KOPT-K1 (cell line): Measurements from ENCODE around the gene DYNLL2.
"Not testable (repeated sequence)": the region's sequence is repeated elsewhere in the genome, so short reads cannot be mapped to it uniquely, and the experiment has no call there.

Source experiments
- H3K27ac ChIP-seq: fragments of 200-600 bp; sonication (generic); 2 replicates; pipeline ENCODE4 v1.5.1; 2016; ENCODE audit warnings: antibody characterized with exemption, mild to moderate bottlenecking, low read depth, low read length; ENCODE audit not compliant: poor library complexity, severe bottlenecking
- H3K36me3 ChIP-seq: fragments of 200-600 bp; sonication (generic); 2 replicates; pipeline ENCODE4 v1.5.1; 2017; ENCODE audit warnings: antibody characterized with exemption, mild to moderate bottlenecking, low read length, moderate library complexity; ENCODE audit not compliant: insufficient read depth
- H3K9me3 ChIP-seq: fragments of 200-600 bp; sonication (generic); 2 replicates; pipeline ENCODE4 v1.5.1; 2017; ENCODE audit warnings: antibody characterized with exemption, low read length, mild to moderate bottlenecking; ENCODE audit not compliant: insufficient read depth, poor library complexity, severe bottlenecking

DYNLL2 gene

GRCh38 chr17:58056476-58056875 lies 26.7 kb upstream of the DYNLL2 start:
- Histone ChIP-seq H3K36me3 (no peaks in the 10 kb centered on the region), H3K27ac (no peak overlapping the region), H3K9me3 (no peaks in the 10 kb centered on the region)

- Histone ChIP-seq H3K27ac (no peak overlapping the region), H3K36me3 (no peaks in the 10 kb centered on the region), H3K9me3 (no peaks in the 10 kb centered on the region)
Observed at GRCh38 chr17:58059141-58059540, 24.1 kb upstream of the DYNLL2 start.

GRCh38 chr17:58060596-58061191 lies 22.5 kb upstream of the DYNLL2 start:
- Histone ChIP-seq H3K9me3 (no peaks in the 10 kb centered on the region), H3K36me3 (no peaks in the 10 kb centered on the region), H3K27ac (no peak overlapping the region)

GRCh38 chr17:58061672-58062071 lies 21.5 kb upstream of the DYNLL2 start:
- Histone ChIP-seq H3K9me3 (no peaks in the 10 kb centered on the region), H3K27ac (no peak overlapping the region), H3K36me3 (no peaks in the 10 kb centered on the region)

- Histone ChIP-seq H3K36me3 (no peaks in the 10 kb centered on the region), H3K9me3 (no peaks in the 10 kb centered on the region), H3K27ac (no peak overlapping the region)
Observed at GRCh38 chr17:58065238-58065637, 18.0 kb upstream of the DYNLL2 start.

GRCh38 chr17:58066401-58066800 lies 16.8 kb upstream of the DYNLL2 start:
- no peaks in the 10 kb centered on the region for H3K9me3 ChIP-seq
- no peaks in the 10 kb centered on the region for H3K36me3 ChIP-seq
- no peak overlapping the region for H3K27ac ChIP-seq

GRCh38 chr17:58072862-58073261 lies 10.4 kb upstream of the DYNLL2 start:
- no peak overlapping the region for H3K27ac ChIP-seq

GRCh38 chr17:58073266-58073665 lies 10.0 kb upstream of the DYNLL2 start:
- not testable (repeated sequence) for H3K9me3 ChIP-seq, H3K36me3 ChIP-seq, H3K27ac ChIP-seq

More at GRCh38 chr17:58072862-58073261, 10.4 kb upstream of the DYNLL2 start:
- H3K9me3 ChIP-seq, result no peaks in the 10 kb centered on the region
- H3K36me3 ChIP-seq, result no peaks in the 10 kb centered on the region

- H3K27ac ChIP-seq, H3K36me3 ChIP-seq, H3K9me3 ChIP-seq: not testable (repeated sequence)
Observed at GRCh38 chr17:58074406-58074805, 8.8 kb upstream of the DYNLL2 start.

- Histone ChIP-seq H3K9me3 (no peaks in the 10 kb centered on the region), H3K27ac (no peak overlapping the region), H3K36me3 (no peaks in the 10 kb centered on the region)
Observed at GRCh38 chr17:58079300-58080033, 3.8 kb upstream of the DYNLL2 start.

- no peaks in the 10 kb centered on the region for H3K9me3 ChIP-seq
- peaks cover 21% of the 10 kb centered on the region for H3K36me3 ChIP-seq
Observed at GRCh38 chr17:58081646-58082340, 1.4 kb upstream of the DYNLL2 start.

GRCh38 chr17:58082341-58082869 lies 814 bp upstream of the DYNLL2 start:
- Histone ChIP-seq H3K36me3 (peaks cover 27% of the 10 kb centered on the region), H3K9me3 (no peaks in the 10 kb centered on the region), H3K27ac (peak overlapping the region; percentile 80)

More at GRCh38 chr17:58081646-58082340, 1.4 kb upstream of the DYNLL2 start:
- no peak overlapping the region for H3K27ac ChIP-seq

GRCh38 chr17:58083491-58084316 lies 485 bp downstream of the DYNLL2 start:
- Histone ChIP-seq H3K36me3 (peaks cover 40% of the 10 kb centered on the region), H3K27ac (peak overlapping the region; percentile 80), H3K9me3 (no peaks in the 10 kb centered on the region)

GRCh38 chr17:58084317-58084981 lies 1.2 kb downstream of the DYNLL2 start:
- H3K9me3 ChIP-seq, result no peaks in the 10 kb centered on the region
- peaks cover 48% of the 10 kb centered on the region for H3K36me3 ChIP-seq
- H3K27ac ChIP-seq, result peak overlapping the region; percentile 80
